SKM-1 (cell line): ENCODE measurements around the gene DGKA.

Experiments used
- DNase-seq: peaks from one replicate; lab custom pipeline; 2025; ENCODE audit not compliant: unreplicated experiment; lab: John Stamatoyannopoulos, UW

DGKA gene

GRCh38 chr12:55931317-55931779 lies 386 bp downstream of the DGKA start:
- no peak for DNase-seq

- no peak for DNase-seq
Observed at GRCh38 chr12:55931780-55932550, 1.0 kb downstream of the DGKA start.

- no peak for DNase-seq
Observed at GRCh38 chr12:55932551-55932910, 1.6 kb downstream of the DGKA start.

GRCh38 chr12:55933169-55933798 lies 2.3 kb downstream of the DGKA start:
- no peak for DNase-seq

GRCh38 chr12:55933799-55934742 lies 3.1 kb downstream of the DGKA start:
- no peak for DNase-seq

GRCh38 chr12:55934773-55935172 lies 3.8 kb downstream of the DGKA start:
- no peak for DNase-seq

GRCh38 chr12:55935738-55936151 lies 4.8 kb downstream of the DGKA start:
- no peak for DNase-seq

GRCh38 chr12:55937981-55938380 lies 7.0 kb downstream of the DGKA start:
- no peak for DNase-seq

- DNase-seq, result no peak
Observed at GRCh38 chr12:55938826-55939501, 8.0 kb downstream of the DGKA start.

- peak; percentile 33 for DNase-seq
Observed at GRCh38 chr12:55940065-55940732, 9.2 kb downstream of the DGKA start.

GRCh38 chr12:55942055-55942454 lies 11.1 kb downstream of the DGKA start:
- no peak for DNase-seq

GRCh38 chr12:55942577-55943136 lies 11.7 kb downstream of the DGKA start:
- DNase-seq, result no peak

- DNase-seq, result no peak
Observed at GRCh38 chr12:55946553-55946952, 15.6 kb downstream of the DGKA start.

- DNase-seq, result no peak
Observed at GRCh38 chr12:55955344-55955743, 24.4 kb downstream of the DGKA start.

- DNase-seq, result no peak
Observed at GRCh38 chr12:55955800-55956508, 25.0 kb downstream of the DGKA start.

- no peak for DNase-seq
Observed at GRCh38 chr12:55957106-55957859, 26.3 kb downstream of the DGKA start.

- DNase-seq, result no peak
Observed at GRCh38 chr12:55963760-55964159, 32.8 kb downstream of the DGKA start.

- no peak for DNase-seq
Observed at GRCh38 chr12:55965240-55965639, 34.3 kb downstream of the DGKA start.

GRCh38 chr12:55965941-55966407 lies 35.0 kb downstream of the DGKA start, which contains the start of gene PMEL:
Gene PMEL (minus strand): TSS chr12:55966042. CDS start chr12:55966011, 31 bp downstream.
- no peak for DNase-seq
